GM23338 (cell line): ENCODE results near the gene MR1. TPM values are rescaled to one million over a fixed set of nuclear protein-coding genes. Genes with fewer than 3 reads are reported as not detected.
A peak's percentile ranks its signal among the peaks of the same experiment; 100 is the strongest.

ENCODE experiments used
- ATAC-seq: fragments of 200-7000 bp; cut with Tn5 transposase; 3 replicates; pipeline ENCODE4 v1.9.1; 2020
- DNase-seq: peaks from one replicate; pipeline ENCODE4 v3.0.0-alpha.2; 2015; ENCODE audit warnings: low spot score
- H2AFZ ChIP-seq: fragments of 200-600 bp; sonication (generic); 2 replicates; pipeline ENCODE4 v1.8.0; 2016; ENCODE audit warnings: antibody characterized with exemption, mild to moderate bottlenecking, moderate library complexity
- H3F3A ChIP-seq: fragments of 200-600 bp; sonication (generic); replicated peaks from 2 replicates; pipeline ENCODE4 v1.8.0; 2017; ENCODE audit warnings: antibody characterized with exemption, mixed run types, low read depth
- H3K27ac ChIP-seq: fragments of 200-600 bp; sonication (generic); 2 replicates; pipeline ENCODE4 v1.6.1; 2016; ENCODE audit warnings: low read depth
- H3K27me3 ChIP-seq: fragments of 200-600 bp; sonication (generic); 2 replicates; pipeline ENCODE4 v1.8.0; 2016; ENCODE audit warnings: mild to moderate bottlenecking, mixed run types, moderate library complexity; ENCODE audit not compliant: insufficient read depth
- H3K36me3 ChIP-seq: fragments of 200-600 bp; sonication (generic); 2 replicates; pipeline ENCODE4 v1.8.0; 2016; ENCODE audit warnings: mild to moderate bottlenecking; ENCODE audit not compliant: insufficient read depth
- H3K4me1 ChIP-seq: fragments of 200-600 bp; sonication (generic); 2 replicates; pipeline ENCODE4 v1.8.0; 2016; ENCODE audit warnings: mild to moderate bottlenecking, moderate library complexity; ENCODE audit not compliant: insufficient read depth
- H3K4me2 ChIP-seq: fragments of 200-600 bp; sonication (generic); 2 replicates; pipeline ENCODE4 v1.7.1; 2017; ENCODE audit warnings: mixed run types
- H3K4me3 ChIP-seq: fragments of 200-600 bp; sonication (generic); 2 replicates; pipeline ENCODE4 v1.6.1; 2016; ENCODE audit warnings: mixed run types
- H3K79me2 ChIP-seq: fragments of 200-600 bp; sonication (generic); replicated peaks from 2 replicates; pipeline ENCODE4 v1.8.0; 2017; ENCODE audit warnings: mild to moderate bottlenecking; ENCODE audit not compliant: insufficient read depth
- H3K9me2 ChIP-seq: fragments of 200-600 bp; sonication (generic); 2 replicates; pipeline ENCODE4 v1.8.0; 2017; ENCODE audit not compliant: insufficient read depth
- H4K20me1 ChIP-seq: fragments of 200-600 bp; sonication (generic); replicated peaks from 2 replicates; pipeline ENCODE4 v1.8.0; 2017; ENCODE audit warnings: mild to moderate bottlenecking; ENCODE audit not compliant: insufficient read depth
- H3K27ac Mint-ChIP-seq: 2 replicates; pipeline ENCODE4 v1.8.0; 2020; ENCODE audit warnings: inconsistent platforms, mild to moderate bottlenecking, moderate library complexity, mixed read lengths
- H3K27me3 Mint-ChIP-seq: 3 replicates; pipeline ENCODE4 v1.8.0; 2022; ENCODE audit warnings: low read depth, mild to moderate bottlenecking, moderate library complexity, mixed read lengths, inconsistent platforms; ENCODE audit not compliant: insufficient read depth, poor library complexity
- H3K36me3 Mint-ChIP-seq: 3 replicates; pipeline ENCODE4 v1.8.0; 2021; ENCODE audit warnings: low read depth, mild to moderate bottlenecking, inconsistent platforms, moderate library complexity, mixed read lengths
- H3K4me1 Mint-ChIP-seq: 3 replicates; pipeline ENCODE4 v1.8.0; 2020; ENCODE audit warnings: mild to moderate bottlenecking, inconsistent platforms, mixed read lengths
- H3K4me3 Mint-ChIP-seq: 3 replicates; pipeline ENCODE4 v1.8.0; 2021; ENCODE audit warnings: moderate library complexity, mild to moderate bottlenecking, inconsistent platforms, mixed read lengths
- H3K9me3 Mint-ChIP-seq: 3 replicates; pipeline ENCODE4 v1.8.0; 2020; ENCODE audit warnings: moderate library complexity, mild to moderate bottlenecking, inconsistent platforms, mixed read lengths
- CREB1 ChIP-seq: fragments of 250-450 bp; sonication (Bioruptor Pico); IDR thresholded peaks from 2 replicates; pipeline ENCODE4 v1.5.0; 2020; ENCODE audit warnings: low read depth, mild to moderate bottlenecking, moderate library complexity
- ETS1 ChIP-seq: IDR thresholded peaks from 2 replicates; pipeline ENCODE4 v1.6.1; 2016; ENCODE audit warnings: antibody characterized with exemption
- EZH2 ChIP-seq: fragments of 200-600 bp; sonication (generic); IDR thresholded peaks from one replicate; pipeline ENCODE4 v1.8.0; 2017; ENCODE audit warnings: antibody characterized with exemption, mild to moderate bottlenecking, low read depth; ENCODE audit not compliant: unreplicated experiment
- EZH2phosphoT487 ChIP-seq: fragments of 200-600 bp; sonication (generic); IDR thresholded peaks from one replicate; pipeline ENCODE4 v1.8.1; 2018; ENCODE audit warnings: antibody characterized with exemption; ENCODE audit not compliant: unreplicated experiment
- JUNB ChIP-seq: IDR thresholded peaks from one replicate; pipeline ENCODE4 v1.6.1; 2016; ENCODE audit warnings: antibody characterized with exemption; ENCODE audit not compliant: unreplicated experiment
- NANOG ChIP-seq: IDR thresholded peaks from 2 replicates; pipeline ENCODE4 v1.6.1; 2016; ENCODE audit warnings: antibody characterized with exemption, borderline replicate concordance
- POLR2AphosphoS5 ChIP-seq: IDR thresholded peaks from 2 replicates; pipeline ENCODE4 v1.6.1; 2016; ENCODE audit warnings: antibody characterized with exemption, low read depth
- STAT1 ChIP-seq: IDR thresholded peaks from one replicate; pipeline ENCODE4 v1.6.1; 2016; ENCODE audit warnings: antibody characterized with exemption; ENCODE audit not compliant: unreplicated experiment
- ZNF114 ChIP-seq: fragments of 250-450 bp; sonication (Bioruptor Pico); IDR thresholded peaks from 2 replicates; pipeline ENCODE4 v1.5.0; 2020; ENCODE audit warnings: mild to moderate bottlenecking, moderate library complexity
- ZNF462 ChIP-seq: fragments of 250-450 bp; sonication (Bioruptor Pico); IDR thresholded peaks from 2 replicates; pipeline ENCODE4 v1.5.0; 2020; ENCODE audit warnings: mild to moderate bottlenecking, moderate library complexity
- polyA plus RNA-seq: library from polyadenylated mRNA; unstranded; fragments of >200 nt; fragmentation: Nextera tagmentation; extraction: Ambion mirVana; gene quantifications from 2 replicates; pipeline ENCODE4 v1.2.1, GENCODE V29; 2016
- total RNA-seq: library from RNA; depleted of rRNA; stranded (reverse); fragments of >200 nt; shearing (Covaris generic); gene quantifications from 2 replicates; pipeline ENCODE4 v1.2.3, GENCODE V29; 2014
- TF ChIP-seq, protein P1 (sequence below), 2 experiments: fragments of 200-600 bp in 1 of 2; sonication (generic) in 1 of 2; conservative IDR thresholded peaks; 2 replicates each; pipeline versions ENCODE4 v1.5.1 to v1.6.1; 2016 to 2017; ENCODE audit warnings: antibody characterized with exemption in 2 of 2, low read depth in 2 of 2, mild to moderate bottlenecking in 2 of 2, moderate library complexity in 1 of 2
- TF ChIP-seq, protein P2 (sequence below): IDR thresholded peaks from one replicate; pipeline ENCODE4 v1.6.1; 2018; ENCODE audit warnings: antibody characterized with exemption; ENCODE audit not compliant: unreplicated experiment

Gene MR1
- total and polyA plus RNA-seq, 2 experiments from 2014 or later: 0.18 TPM; not detected in 1

DNA sequence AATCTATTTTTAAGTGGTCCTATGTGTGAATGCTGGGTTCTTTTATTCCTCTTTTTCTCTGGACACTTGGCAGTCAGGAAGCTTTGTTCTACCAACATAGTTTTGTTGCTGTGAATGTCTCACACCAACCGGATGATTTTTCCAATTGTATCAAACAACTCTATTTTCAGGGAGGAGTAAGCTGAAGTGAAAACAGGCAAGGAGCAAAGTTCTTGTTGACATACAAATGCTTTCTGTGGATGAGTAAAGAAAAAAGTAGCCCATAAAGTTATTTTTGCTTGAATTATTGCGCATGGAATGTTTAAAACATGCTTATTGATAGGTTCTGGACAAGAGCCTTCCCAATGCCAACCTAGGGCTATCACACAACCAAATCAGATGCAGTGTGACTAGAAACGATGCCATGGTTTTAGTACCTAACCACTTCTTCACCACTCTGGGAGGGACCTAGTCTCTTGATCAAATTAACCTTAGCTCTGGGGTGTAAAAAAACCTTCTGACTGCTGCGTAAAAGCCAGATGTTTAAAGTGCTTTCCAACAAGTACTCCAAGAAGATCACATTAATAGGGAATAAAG lies 59.2 kb downstream of the MR1 start (continued):
- TF ChIP-seq, protein P1, sequence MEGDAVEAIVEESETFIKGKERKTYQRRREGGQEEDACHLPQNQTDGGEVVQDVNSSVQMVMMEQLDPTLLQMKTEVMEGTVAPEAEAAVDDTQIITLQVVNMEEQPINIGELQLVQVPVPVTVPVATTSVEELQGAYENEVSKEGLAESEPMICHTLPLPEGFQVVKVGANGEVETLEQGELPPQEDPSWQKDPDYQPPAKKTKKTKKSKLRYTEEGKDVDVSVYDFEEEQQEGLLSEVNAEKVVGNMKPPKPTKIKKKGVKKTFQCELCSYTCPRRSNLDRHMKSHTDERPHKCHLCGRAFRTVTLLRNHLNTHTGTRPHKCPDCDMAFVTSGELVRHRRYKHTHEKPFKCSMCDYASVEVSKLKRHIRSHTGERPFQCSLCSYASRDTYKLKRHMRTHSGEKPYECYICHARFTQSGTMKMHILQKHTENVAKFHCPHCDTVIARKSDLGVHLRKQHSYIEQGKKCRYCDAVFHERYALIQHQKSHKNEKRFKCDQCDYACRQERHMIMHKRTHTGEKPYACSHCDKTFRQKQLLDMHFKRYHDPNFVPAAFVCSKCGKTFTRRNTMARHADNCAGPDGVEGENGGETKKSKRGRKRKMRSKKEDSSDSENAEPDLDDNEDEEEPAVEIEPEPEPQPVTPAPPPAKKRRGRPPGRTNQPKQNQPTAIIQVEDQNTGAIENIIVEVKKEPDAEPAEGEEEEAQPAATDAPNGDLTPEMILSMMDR (conservative IDR thresholded peaks at IDR 0.05; ENCODE audit: low read depth in 2 of 2): no peak
- TF ChIP-seq NANOG (no peak), CREB1 (no peak), ETS1 (no peak), EZH2 (no peak)

GRCh38 chr1:181094416-181095212 lies 60.8 kb downstream of the MR1 start:
- no peak overlapping the region for H2AFZ ChIP-seq
- H3K36me3 ChIP-seq: no peaks in the 10 kb centered on the region
- Mint-ChIP-seq H3K9me3 (no peaks in the 10 kb centered on the region; the same call in 2 of the 3 replicates), H3K4me3 (no peak overlapping the region; the same call in 2 of the 3 replicates), H3K4me1 (peaks cover 68% of the 10 kb centered on the region), H3K36me3 (peaks cover 21% of the 10 kb centered on the region), H3K27ac (no peak overlapping the region), H3K27me3 (peaks cover 17% of the 10 kb centered on the region)
- no peaks in the 10 kb centered on the region for H3K9me2 ChIP-seq
- ATAC-seq (peak; percentile 40), DNase-seq (peak; percentile 69)
- peaks cover 69% of the 10 kb centered on the region for H3K4me1 ChIP-seq
- no peak overlapping the region for H3K4me3 ChIP-seq
- H3K27me3 ChIP-seq: peaks cover 100% of the 10 kb centered on the region
- H3K27ac ChIP-seq: no peak overlapping the region
- H3K79me2 ChIP-seq: peaks cover 30% of the 10 kb centered on the region
- H3K4me2 ChIP-seq: peak overlapping the region; percentile 62
- H4K20me1 ChIP-seq: peaks cover 26% of the 10 kb centered on the region
- H3F3A ChIP-seq: peaks cover 7% of the 10 kb centered on the region; the same call in 1 of the 2 replicates
- no peak for TF ChIP-seq STAT1
- TF ChIP-seq EZH2phosphoT487: no peak
- TF ChIP-seq, protein P2, sequence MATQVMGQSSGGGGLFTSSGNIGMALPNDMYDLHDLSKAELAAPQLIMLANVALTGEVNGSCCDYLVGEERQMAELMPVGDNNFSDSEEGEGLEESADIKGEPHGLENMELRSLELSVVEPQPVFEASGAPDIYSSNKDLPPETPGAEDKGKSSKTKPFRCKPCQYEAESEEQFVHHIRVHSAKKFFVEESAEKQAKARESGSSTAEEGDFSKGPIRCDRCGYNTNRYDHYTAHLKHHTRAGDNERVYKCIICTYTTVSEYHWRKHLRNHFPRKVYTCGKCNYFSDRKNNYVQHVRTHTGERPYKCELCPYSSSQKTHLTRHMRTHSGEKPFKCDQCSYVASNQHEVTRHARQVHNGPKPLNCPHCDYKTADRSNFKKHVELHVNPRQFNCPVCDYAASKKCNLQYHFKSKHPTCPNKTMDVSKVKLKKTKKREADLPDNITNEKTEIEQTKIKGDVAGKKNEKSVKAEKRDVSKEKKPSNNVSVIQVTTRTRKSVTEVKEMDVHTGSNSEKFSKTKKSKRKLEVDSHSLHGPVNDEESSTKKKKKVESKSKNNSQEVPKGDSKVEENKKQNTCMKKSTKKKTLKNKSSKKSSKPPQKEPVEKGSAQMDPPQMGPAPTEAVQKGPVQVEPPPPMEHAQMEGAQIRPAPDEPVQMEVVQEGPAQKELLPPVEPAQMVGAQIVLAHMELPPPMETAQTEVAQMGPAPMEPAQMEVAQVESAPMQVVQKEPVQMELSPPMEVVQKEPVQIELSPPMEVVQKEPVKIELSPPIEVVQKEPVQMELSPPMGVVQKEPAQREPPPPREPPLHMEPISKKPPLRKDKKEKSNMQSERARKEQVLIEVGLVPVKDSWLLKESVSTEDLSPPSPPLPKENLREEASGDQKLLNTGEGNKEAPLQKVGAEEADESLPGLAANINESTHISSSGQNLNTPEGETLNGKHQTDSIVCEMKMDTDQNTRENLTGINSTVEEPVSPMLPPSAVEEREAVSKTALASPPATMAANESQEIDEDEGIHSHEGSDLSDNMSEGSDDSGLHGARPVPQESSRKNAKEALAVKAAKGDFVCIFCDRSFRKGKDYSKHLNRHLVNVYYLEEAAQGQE: no peak
- no peak for TF ChIP-seq POLR2AphosphoS5
- TF ChIP-seq JUNB: no peak
- TF ChIP-seq ZNF114 (CRISPR knock-in tag): no peak
- TF ChIP-seq ZNF462 (CRISPR knock-in tag): no peak
